Neural progenitor cell (in vitro differentiated cells): ENCODE measurements around the gene DDX10.

Experiments used
- CTCF ChIP-seq: fragments of 200-600 bp; sonication (generic); IDR thresholded peaks from 2 replicates; pipeline ENCODE4 v1.5.1; 2017; ENCODE audit warnings: antibody characterized with exemption, mild to moderate bottlenecking
- EZH2 ChIP-seq: fragments of 200-600 bp; sonication (generic); IDR thresholded peaks from 2 replicates; pipeline ENCODE4 v1.6.1; 2017; ENCODE audit warnings: antibody characterized with exemption, mild to moderate bottlenecking, moderate library complexity
- EZH2phosphoT487 ChIP-seq: fragments of 200-600 bp; sonication (generic); IDR thresholded peaks from 2 replicates; pipeline ENCODE4 v1.6.1; 2017; ENCODE audit warnings: antibody characterized with exemption

GRCh38 chr11:108897071-108897481, 232.2 kb downstream of the DDX10 start:
- TF ChIP-seq CTCF (no peak), EZH2phosphoT487 (no peak), EZH2 (no peak)
